ENCODE data around the gene POU5F1. TPM values are rescaled to one million over a fixed set of nuclear protein-coding genes. Genes with fewer than 3 reads are reported as not detected.

Gene POU5F1
- total RNA-seq, 1 donor from 2014 or later: 0.53 TPM

- no peak for FAIRE-seq
- Histone ChIP-seq H3K36me3 (ENCODE audit: control insufficient read depth, insufficient read depth, low read length) (peaks cover 9% of the 10 kb centered on the region), H3K4me3 (ENCODE audit: low read depth, low read length) (no peak overlapping the region), H3K27me3 (ENCODE audit: control insufficient read depth, insufficient read depth, low read length) (no peaks in the 10 kb centered on the region)
- no peak for DNase-seq (ENCODE audit: low read depth)
- TF ChIP-seq CTCF (IDR thresholded peaks at IDR 0.05; ENCODE audit: insufficient read depth, low read length, severe bottlenecking): no peak
These were observed 25.1 kb downstream of the POU5F1 start for GRCh38 chr6:31145386-31145785.

GRCh38 chr6:31144970-31145340, 25.5 kb downstream of the POU5F1 start:
- no peak for DNase-seq (ENCODE audit: low read depth)
- no peak for FAIRE-seq
- H3K27me3 ChIP-seq (ENCODE audit: control insufficient read depth, insufficient read depth, low read length): no peaks in the 10 kb centered on the region
- TF ChIP-seq CTCF (IDR thresholded peaks at IDR 0.05; ENCODE audit: insufficient read depth, low read length, severe bottlenecking): no peak
- peaks cover 4% of the 10 kb centered on the region for H3K36me3 ChIP-seq (ENCODE audit: control insufficient read depth, insufficient read depth, low read length)
- H3K4me3 ChIP-seq (ENCODE audit: low read depth, low read length): no peak overlapping the region

DNA sequence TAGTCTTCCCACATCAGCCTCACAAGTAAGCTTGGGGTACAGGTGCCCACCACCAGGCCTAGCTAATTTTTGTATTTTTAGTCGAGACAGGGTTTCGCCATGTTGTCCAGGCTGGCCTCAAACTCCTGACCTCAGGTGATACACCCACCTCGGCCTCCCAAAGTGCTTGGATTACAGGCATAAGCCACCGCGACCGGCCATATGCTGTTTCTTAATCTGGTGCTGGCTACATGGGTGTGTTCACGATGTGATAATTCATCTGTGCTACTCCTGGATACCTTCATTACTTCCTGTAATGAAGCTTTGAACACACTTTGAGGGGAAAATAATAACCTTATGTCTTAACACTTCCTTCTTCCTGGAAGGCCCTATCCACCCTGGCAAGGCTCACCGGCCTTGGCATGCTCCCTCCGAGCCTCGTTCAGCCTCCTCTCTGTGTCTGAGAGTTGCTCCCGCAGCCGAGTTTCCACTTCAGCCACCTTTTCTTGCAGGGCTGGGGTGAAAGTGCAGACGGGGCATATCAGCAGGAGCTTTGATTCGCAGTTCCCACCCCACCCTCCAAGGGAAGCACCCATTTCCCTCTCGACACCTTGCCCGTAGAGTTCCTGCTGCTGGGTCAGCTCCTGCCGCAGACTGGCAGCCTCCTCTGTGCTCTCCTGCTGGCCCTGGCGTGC, 26.0 kb downstream of the POU5F1 start:
- TF ChIP-seq CTCF (IDR thresholded peaks at IDR 0.05; ENCODE audit: insufficient read depth, low read length, severe bottlenecking): no peak
- no peak for DNase-seq (ENCODE audit: low read depth)
- Histone ChIP-seq H3K4me3 (ENCODE audit: low read depth, low read length) (no peak overlapping the region), H3K27me3 (ENCODE audit: control insufficient read depth, insufficient read depth, low read length) (no peaks in the 10 kb centered on the region), H3K36me3 (ENCODE audit: control insufficient read depth, insufficient read depth, low read length) (peaks cover 4% of the 10 kb centered on the region)
- FAIRE-seq: no peak

GRCh38 chr6:31143148-31143547, 27.3 kb downstream of the POU5F1 start:
- peaks cover 4% of the 10 kb centered on the region for H3K36me3 ChIP-seq (ENCODE audit: control insufficient read depth, insufficient read depth, low read length)

DNA sequence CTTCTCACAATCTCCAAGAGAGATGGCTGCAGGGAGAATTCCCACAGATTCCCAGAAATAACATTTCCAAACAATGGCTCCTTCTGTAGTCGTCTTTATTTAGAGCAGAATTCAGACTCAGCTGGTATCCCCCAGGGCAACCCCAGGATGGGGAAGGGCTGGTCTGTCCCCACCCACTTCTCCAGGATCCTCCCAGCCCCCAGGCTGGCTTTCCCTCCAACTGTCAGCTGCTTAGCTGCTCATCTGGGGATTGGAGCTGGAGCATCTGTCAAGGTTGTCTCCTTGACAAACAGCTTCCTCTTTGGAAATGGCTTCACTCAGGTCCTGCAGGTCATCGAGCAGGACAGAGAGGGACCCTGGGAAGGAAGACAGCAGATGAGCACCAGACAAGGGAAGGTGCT, 28.1 kb downstream of the POU5F1 start:
- FAIRE-seq (no peak), DNase-seq (ENCODE audit: low read depth) (no peak)
- no peak for TF ChIP-seq CTCF (IDR thresholded peaks at IDR 0.05; ENCODE audit: insufficient read depth, low read length, severe bottlenecking)
- Histone ChIP-seq H3K36me3 (ENCODE audit: control insufficient read depth, insufficient read depth, low read length) (peaks cover 4% of the 10 kb centered on the region), H3K4me3 (ENCODE audit: low read depth, low read length) (no peak overlapping the region), H3K27me3 (ENCODE audit: control insufficient read depth, insufficient read depth, low read length) (no peaks in the 10 kb centered on the region)

More at GRCh38 chr6:31143148-31143547, 27.3 kb downstream of the POU5F1 start:
- no peak for TF ChIP-seq CTCF (IDR thresholded peaks at IDR 0.05; ENCODE audit: insufficient read depth, low read length, severe bottlenecking)
- Histone ChIP-seq H3K4me3 (ENCODE audit: low read depth, low read length) (no peak overlapping the region), H3K27me3 (ENCODE audit: control insufficient read depth, insufficient read depth, low read length) (no peaks in the 10 kb centered on the region)
- no peak for FAIRE-seq
- peak; percentile 45 for DNase-seq (ENCODE audit: low read depth)

DNA sequence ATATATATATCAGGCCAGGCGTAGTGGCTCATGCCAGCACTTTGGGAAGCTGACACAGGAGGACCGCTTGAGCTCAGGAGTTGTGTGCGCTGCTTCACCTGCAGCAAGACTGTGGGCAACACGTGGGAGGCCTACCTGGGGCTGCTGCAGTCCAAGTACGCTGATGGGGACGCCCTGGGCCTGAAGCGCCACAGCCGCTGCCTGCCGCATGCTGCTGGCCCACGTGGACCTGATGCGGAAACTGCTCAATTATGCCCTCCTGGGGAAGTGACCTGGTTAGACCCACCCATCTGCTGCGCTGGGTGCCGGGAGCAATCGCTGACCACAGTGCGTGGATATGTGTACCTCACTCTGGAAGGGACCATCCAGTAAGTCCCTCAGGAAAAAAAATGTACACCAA, 29.8 kb downstream of the POU5F1 start:
- Histone ChIP-seq H3K36me3 (ENCODE audit: control insufficient read depth, insufficient read depth, low read length) (peaks cover 4% of the 10 kb centered on the region), H3K27me3 (ENCODE audit: control insufficient read depth, insufficient read depth, low read length) (no peaks in the 10 kb centered on the region), H3K4me3 (ENCODE audit: low read depth, low read length) (no peak overlapping the region)
- TF ChIP-seq CTCF (IDR thresholded peaks at IDR 0.05; ENCODE audit: insufficient read depth, low read length, severe bottlenecking): no peak
- DNase-seq (ENCODE audit: low read depth): no peak
- no peak for FAIRE-seq
